GM12865 (cell line): ENCODE data around the gene GOLGA6D.
A peak's percentile ranks its signal among the peaks of the same experiment; 100 is the strongest.
"Not testable (repeated sequence)": the region's sequence is repeated elsewhere in the genome, so short reads cannot be mapped to it uniquely, and the experiment has no call there.

Experiments
- DNase-seq: peaks from one replicate; pipeline ENCODE4 v3.0.0; 2010; ENCODE audit warnings: low read depth
- H3K4me3 ChIP-seq: 2 replicates; pipeline ENCODE4 v1.5.1; 2011; ENCODE audit warnings: mild to moderate bottlenecking, low read depth, low read length, control low read depth
- CTCF ChIP-seq: IDR thresholded peaks from 2 replicates; pipeline ENCODE4 v1.5.1; 2011; ENCODE audit warnings: low read length, control low read depth, low read depth, inconsistent platforms; ENCODE audit not compliant: insufficient read depth; ENCODE audit errors: missing control alignments

GOLGA6D gene

GRCh38 chr15:75328493-75329314 is 46.1 kb downstream of the GOLGA6D start:
- H3K4me3 ChIP-seq = no peak overlapping the region
- TF ChIP-seq CTCF = no peak
- DNase-seq = no peak

DNA sequence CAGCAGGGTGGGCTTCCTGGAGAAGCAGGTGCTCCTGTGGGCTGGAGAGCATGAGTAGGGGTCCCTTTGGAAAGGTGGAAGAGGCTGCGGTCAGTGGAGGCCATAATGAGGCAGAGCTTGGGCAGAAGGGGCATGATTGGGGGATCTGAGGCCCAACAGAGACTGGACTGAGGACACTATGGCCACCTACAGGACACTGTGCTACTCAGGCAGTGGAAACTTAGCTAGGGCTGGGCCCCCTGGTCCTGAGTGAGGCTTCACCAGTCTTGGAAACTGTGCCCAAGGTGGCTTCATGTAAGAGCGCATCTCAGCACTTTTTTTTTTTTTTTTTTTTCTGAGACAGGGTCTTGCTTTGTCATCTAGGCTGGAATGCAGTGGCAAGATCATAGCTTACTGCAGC is 46.9 kb downstream of the GOLGA6D start:
- no peak overlapping the region for H3K4me3 ChIP-seq
- TF ChIP-seq CTCF = no peak
- DNase-seq = no peak

DNA sequence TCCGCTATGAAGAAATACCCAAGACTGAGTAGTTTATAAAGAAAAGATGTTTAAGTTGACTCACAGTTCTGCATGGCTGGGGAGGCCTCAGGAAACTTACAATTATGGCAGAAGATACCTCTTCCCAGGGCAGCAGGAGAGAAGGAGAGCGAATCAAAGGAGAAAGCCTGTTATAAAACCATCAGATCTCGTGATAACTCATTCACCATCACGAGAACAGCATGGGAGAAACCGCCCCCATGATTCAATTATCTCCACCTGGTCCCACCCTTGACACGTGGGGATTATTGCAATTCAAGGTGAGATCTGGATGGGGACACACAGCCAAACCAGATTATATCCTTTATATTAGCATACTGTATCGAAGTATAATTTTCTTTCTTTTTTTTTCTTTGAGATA is 49.5 kb downstream of the GOLGA6D start:
- not testable (repeated sequence) for H3K4me3 ChIP-seq

DNA sequence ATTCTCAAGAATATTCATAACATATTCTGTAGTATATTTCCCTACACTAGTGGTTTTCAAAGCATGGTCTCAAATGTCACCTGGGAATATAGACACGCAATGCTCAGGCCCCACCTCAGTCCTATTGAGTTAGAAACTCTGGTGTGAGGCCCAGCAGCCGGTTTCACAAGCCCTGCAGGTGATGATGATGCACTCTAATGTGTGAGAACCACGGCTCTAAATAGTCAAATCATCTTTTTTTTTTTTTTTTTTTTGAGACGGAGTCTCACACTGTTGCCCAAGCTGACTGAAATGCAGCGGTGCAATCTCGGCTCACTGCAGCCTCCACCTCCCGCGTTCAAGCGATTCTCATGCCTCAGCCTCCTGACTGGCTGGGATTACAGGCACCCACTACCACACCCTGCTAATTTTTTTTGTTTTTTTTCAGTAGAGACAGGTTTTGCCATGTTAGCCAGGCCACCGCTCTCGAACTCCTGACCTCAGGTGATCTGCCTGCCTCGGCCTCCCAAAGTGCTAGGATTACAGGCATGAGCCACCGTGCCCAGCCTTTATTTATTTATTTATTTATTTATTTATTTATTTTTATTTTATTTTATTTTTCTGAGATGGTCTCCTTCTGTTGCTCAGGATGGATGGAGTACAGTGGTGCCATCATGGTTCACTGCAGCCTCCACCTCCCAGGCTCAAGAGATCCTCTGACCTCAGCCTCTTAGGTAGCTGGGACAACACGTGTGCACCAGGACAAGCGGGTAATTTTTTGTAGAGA is 51.2 kb downstream of the GOLGA6D start:
- H3K4me3 ChIP-seq = not testable (repeated sequence)
- peak; percentile 36 for DNase-seq

More for the DNA sequence above, 49.5 kb downstream of the GOLGA6D start:
- DNase-seq = not testable (repeated sequence)

DNA sequence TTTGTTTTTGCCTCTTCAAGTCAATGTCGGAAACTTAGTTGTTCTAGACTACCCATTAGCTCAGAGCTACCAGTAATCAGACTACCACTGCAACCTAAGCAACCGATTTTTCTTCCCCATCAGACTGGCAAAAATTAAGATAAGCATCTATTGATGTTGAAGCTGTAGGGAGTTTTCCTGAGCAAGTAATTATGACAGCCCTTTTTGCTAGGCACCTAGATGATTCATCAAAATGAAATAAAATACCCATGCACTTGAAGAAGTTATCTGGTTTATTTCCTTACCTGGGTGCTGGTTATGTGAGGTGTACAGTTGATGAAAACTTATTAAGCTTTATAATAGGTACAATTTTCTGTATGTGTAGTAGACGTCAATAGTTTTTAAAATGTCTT is 52.7 kb downstream of the GOLGA6D start:
- peak overlapping the region; percentile 88 for H3K4me3 ChIP-seq
- no peak for TF ChIP-seq CTCF

DNA sequence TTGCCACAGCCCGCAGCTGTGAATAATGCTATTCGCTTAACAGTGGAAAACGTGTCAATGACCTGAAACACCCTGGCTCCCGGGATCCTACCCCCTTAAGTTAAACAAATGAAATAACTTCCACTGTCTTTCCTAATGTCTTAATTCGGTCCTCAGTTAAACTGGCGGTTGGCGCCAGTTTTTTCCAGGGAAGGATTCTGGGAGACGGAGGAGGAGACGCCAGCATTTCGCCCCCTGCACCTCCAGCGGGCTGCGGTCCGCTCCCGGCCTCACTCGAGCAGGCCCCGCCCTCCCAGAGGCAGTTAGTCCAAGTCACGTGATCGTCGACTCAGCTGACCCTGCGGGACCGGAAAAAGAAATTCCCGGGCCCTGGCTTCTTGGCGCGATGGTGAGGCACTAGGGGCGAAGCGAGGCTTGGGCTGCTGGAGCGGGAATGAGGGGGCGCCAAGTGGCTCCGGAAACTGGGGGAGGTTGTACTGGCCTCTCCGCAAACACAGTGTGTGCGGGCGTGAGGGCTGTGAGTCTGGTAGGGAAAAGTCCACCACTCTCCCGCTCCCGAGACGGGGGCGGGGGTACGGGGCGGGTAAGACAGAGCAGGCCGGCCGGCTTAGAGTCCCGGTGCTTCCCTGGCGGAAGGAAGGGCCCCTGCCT is 53.2 kb downstream of the GOLGA6D start, which contains the start of gene COMMD4:
COMMD4 (plus strand) TSS at position 359 of the 651 bp plus-strand sequence; CDS start at position 386, 27 bp downstream.
- H3K4me3 ChIP-seq = peak within 1 kb of the TSS; percentile 88
- no peak for TF ChIP-seq CTCF
- DNase-seq = peak; percentile 93

More for the DNA sequence above, 52.7 kb downstream of the GOLGA6D start:
- no peak for DNase-seq

GRCh38 chr15:75338661-75339240 is 56.1 kb downstream of the GOLGA6D start:
- TF ChIP-seq CTCF = no peak

More at GRCh38 chr15:75338661-75339240, 56.1 kb downstream of the GOLGA6D start:
- DNase-seq = no peak
- H3K4me3 ChIP-seq = no peak overlapping the region
